Neural crest cell (in vitro differentiated cells): ENCODE results near the gene GTF2IRD1. TPM values are rescaled to one million over a fixed set of nuclear protein-coding genes. Genes with fewer than 3 reads are reported as not detected.

Source experiments
- DNase-seq: peaks from one replicate; pipeline ENCODE4 v3.0.0; 2021; ENCODE audit warnings: low read depth, mixed read lengths, low spot score
- H3K27ac Mint-ChIP-seq: one replicate; pipeline ENCODE4 v1.8.0; 2021; ENCODE audit warnings: mild to moderate bottlenecking, mixed read lengths; ENCODE audit not compliant: unreplicated experiment
- H3K27me3 Mint-ChIP-seq: 2 replicates; pipeline ENCODE4 v1.8.0; 2021; ENCODE audit warnings: low read depth, mild to moderate bottlenecking, mixed read lengths
- H3K36me3 Mint-ChIP-seq: 2 replicates; pipeline ENCODE4 v1.8.0; 2021; ENCODE audit warnings: low read depth, mild to moderate bottlenecking, mixed read lengths
- H3K4me1 Mint-ChIP-seq: 2 replicates; pipeline ENCODE4 v1.8.0; 2021; ENCODE audit warnings: mixed read lengths
- H3K4me3 Mint-ChIP-seq: one replicate; pipeline ENCODE4 v1.8.0; 2021; ENCODE audit warnings: mild to moderate bottlenecking, mixed read lengths
- H3K9me3 Mint-ChIP-seq: 2 replicates; pipeline ENCODE4 v1.8.0; 2021; ENCODE audit warnings: mixed read lengths
- total RNA-seq: library from RNA; stranded (reverse); gene quantifications from 2 replicates; pipeline ENCODE4 v1.2.1, GENCODE V29; 2021
- TF ChIP-seq, protein P1 (sequence below): fragments of 200-600 bp; sonication (generic); conservative IDR thresholded peaks from 2 replicates; pipeline ENCODE4 v1.5.0; 2021; ENCODE audit warnings: antibody characterized with exemption, mild to moderate bottlenecking

GTF2IRD1 gene
- total RNA-seq, 1 donor from 2014 or later: 50.1 TPM

- no peaks in the 10 kb centered on the region for H3K27me3 Mint-ChIP-seq
- H3K36me3 Mint-ChIP-seq: no peaks in the 10 kb centered on the region
- H3K27ac Mint-ChIP-seq: no peak overlapping the region
- H3K9me3 Mint-ChIP-seq: no peaks in the 10 kb centered on the region
- peaks cover 5% of the 10 kb centered on the region for H3K4me1 Mint-ChIP-seq
- no peak overlapping the region for H3K4me3 Mint-ChIP-seq
- no peak for DNase-seq
- TF ChIP-seq, protein P1, sequence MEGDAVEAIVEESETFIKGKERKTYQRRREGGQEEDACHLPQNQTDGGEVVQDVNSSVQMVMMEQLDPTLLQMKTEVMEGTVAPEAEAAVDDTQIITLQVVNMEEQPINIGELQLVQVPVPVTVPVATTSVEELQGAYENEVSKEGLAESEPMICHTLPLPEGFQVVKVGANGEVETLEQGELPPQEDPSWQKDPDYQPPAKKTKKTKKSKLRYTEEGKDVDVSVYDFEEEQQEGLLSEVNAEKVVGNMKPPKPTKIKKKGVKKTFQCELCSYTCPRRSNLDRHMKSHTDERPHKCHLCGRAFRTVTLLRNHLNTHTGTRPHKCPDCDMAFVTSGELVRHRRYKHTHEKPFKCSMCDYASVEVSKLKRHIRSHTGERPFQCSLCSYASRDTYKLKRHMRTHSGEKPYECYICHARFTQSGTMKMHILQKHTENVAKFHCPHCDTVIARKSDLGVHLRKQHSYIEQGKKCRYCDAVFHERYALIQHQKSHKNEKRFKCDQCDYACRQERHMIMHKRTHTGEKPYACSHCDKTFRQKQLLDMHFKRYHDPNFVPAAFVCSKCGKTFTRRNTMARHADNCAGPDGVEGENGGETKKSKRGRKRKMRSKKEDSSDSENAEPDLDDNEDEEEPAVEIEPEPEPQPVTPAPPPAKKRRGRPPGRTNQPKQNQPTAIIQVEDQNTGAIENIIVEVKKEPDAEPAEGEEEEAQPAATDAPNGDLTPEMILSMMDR: no peak
Observed at GRCh38 chr7:74470504-74470903, 16.8 kb downstream of the GTF2IRD1 start.

DNA sequence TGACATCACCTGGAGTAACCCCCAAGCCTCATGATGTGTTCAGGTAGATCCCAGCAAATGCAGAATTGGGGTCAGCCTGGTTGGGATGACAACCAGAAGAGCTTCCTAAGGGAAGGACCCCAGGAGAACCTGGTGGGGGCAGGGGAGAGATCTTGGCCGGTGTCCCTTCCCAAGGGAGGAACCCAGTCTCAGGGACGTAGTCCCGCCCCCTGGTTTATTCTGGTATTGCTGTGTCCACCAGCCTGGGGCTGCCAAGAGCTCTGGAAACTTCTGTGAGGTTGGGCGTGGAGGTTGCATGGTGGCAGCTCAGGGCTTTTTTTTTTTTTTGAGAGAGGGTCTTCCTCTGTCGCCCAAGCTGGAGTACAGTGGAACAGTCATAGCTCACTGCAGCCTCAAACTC lies 19.4 kb downstream of the GTF2IRD1 start:
- TF ChIP-seq, protein P1: no peak
- Mint-ChIP-seq H3K4me1 (peaks cover 10% of the 10 kb centered on the region), H3K4me3 (no peak overlapping the region), H3K27me3 (no peaks in the 10 kb centered on the region), H3K36me3 (no peaks in the 10 kb centered on the region), H3K9me3 (no peaks in the 10 kb centered on the region), H3K27ac (no peak overlapping the region)
- no peak for DNase-seq

DNA sequence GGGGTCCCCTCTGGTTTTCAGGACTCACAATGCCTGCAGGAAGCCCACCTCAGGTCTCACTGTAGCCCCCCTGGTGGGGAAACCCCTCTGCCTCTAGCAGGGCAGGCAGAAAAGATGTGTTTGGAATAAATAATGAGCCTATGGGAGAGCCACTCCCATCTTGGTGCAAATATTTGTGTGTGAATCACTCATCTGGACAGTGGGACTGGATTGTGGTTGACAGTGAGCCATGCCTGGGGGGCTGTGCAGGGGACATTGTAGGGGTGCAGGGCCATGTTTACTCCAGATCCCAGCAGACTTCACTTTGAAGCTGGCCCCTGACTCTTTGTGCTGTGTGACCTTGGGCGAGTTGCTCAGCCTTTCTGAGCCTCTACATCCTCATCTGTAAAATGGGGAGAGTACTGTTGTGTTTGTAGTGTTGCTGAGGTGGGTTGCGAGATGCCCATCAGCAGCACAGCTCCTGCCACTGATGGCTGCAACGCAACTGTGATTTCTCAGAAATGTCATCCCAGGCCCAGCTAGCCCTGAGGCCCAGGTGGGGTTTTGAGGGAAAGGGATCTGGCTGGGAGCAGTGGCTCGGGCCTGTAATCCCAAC lies 20.7 kb downstream of the GTF2IRD1 start:
- no peak overlapping the region for H3K4me3 Mint-ChIP-seq
- TF ChIP-seq, protein P1: no peak
- H3K27ac Mint-ChIP-seq: no peak overlapping the region
- peaks cover 17% of the 10 kb centered on the region for H3K4me1 Mint-ChIP-seq
- H3K36me3 Mint-ChIP-seq: no peaks in the 10 kb centered on the region
- H3K9me3 Mint-ChIP-seq: no peaks in the 10 kb centered on the region
- no peak for DNase-seq
- no peaks in the 10 kb centered on the region for H3K27me3 Mint-ChIP-seq

DNA sequence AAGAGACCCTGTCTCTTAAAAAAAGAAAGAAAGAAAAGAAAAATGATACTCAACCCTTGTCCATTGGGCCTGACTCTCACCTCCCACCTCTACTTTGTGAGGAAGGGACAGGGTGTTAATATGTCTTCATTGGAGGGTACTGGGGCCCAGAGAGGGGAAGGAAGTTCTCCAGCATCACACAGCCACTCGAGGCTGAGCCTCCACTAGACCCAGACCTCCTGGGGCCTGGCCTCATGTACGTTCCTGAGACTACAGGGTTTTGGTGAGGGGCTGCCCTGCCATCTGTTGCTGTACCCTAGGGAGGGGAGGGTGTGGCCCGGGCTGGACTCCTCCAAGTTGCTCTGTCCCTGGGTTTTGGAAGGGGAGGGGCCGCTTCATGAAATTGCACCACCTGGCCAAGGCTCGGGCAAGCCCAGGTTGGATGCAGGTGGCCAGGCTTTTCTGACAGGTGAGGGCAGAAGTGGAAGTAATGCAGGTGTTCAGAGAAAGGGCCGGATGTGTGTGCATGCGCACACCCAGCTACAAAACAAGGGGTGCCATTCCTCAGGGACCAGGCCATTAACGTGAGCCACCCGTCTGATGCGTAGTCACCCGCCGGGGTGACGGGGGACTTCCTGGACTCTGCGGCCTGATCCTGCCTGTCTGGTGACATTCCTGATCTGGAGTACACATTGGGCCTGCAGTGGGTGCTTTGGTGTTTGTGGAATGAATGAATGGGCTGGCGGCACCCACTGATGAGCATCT lies 21.7 kb downstream of the GTF2IRD1 start:
- no peaks in the 10 kb centered on the region for H3K27me3 Mint-ChIP-seq
- peaks cover 28% of the 10 kb centered on the region for H3K4me1 Mint-ChIP-seq
- DNase-seq: no peak
- H3K27ac Mint-ChIP-seq: no peak overlapping the region
- H3K9me3 Mint-ChIP-seq: no peaks in the 10 kb centered on the region
- TF ChIP-seq, protein P1: no peak
- H3K36me3 Mint-ChIP-seq: no peaks in the 10 kb centered on the region
- no peak overlapping the region for H3K4me3 Mint-ChIP-seq

DNA sequence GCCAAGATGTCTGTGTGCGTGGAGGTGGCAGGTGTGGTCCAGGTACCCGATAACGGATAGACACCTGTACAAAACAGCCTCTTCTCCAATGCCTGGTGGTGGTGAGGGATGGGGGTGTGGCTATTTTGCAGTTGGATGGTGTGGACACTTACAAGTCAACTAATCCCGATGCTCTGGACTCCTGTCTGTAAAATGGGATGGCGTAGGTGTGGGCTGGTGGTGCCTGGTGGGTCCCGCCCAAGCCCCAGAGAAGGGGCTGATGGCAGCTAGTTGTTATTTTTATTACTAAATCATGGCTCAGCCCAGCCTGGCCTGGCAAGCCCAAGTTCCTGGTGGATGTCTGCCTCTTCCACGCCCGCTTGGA lies 22.3 kb downstream of the GTF2IRD1 start:
- Mint-ChIP-seq H3K36me3 (no peaks in the 10 kb centered on the region), H3K4me1 (peaks cover 33% of the 10 kb centered on the region), H3K27ac (no peak overlapping the region), H3K9me3 (no peaks in the 10 kb centered on the region), H3K4me3 (no peak overlapping the region), H3K27me3 (no peaks in the 10 kb centered on the region)
- DNase-seq: no peak
- TF ChIP-seq, protein P1: no peak
